Stimulated activated CD8-positive, alpha-beta memory T cell treated with anti-CD3 and anti-CD28 coated beads, Interleukin-12 subunit alpha, Interleukin-12 subunit beta, amount 100 ng/mL, for 1 hour (primary cell): ENCODE data around the gene NOL8.

Source experiments
- DNase-seq: peaks from one replicate; pipeline ENCODE4 v3.0.0-alpha.2; 2020; ENCODE audit warnings: low read depth

The NOL8 gene

DNA sequence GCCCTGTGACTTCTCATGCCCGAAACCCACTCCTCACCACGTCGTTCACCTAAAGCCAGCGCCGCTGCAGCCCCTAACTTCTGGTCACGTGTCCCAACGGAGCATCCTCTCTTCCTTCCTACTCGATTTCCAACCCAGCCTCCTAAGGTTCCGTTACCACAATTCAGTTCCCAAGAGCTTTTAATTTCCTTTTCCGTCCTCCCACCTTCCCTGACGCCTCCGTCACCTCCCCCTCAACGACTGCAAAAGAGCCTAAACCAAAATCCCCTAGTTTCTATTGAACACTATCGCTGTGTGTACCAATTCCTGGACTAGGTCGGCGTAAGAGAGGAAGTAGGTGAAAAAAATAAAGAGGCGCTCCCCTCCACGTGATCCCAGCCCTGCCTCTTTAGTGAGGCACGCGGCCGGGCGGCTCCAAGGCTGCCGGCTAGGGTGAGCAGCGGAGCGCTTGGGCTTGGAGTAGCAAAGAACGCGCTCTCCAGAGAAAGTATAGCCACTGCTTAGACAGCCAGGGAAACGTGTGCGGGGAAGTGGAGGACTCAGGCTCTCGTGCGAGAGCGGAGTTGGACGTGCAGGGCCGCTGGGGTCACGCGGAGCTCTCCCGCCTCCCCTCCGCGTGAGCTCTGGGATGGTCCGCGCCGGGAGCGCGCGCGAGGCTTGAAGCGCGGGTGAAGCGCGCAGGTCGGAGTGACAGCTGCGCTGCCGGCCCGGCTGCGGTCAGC is at the start of gene NOL8, which contains the start of gene CENPP:
Gene NOL8, minus strand, starts transcription at position 82 of the 722 bp plus-strand sequence. CDS start 1,189 bp downstream, outside the sequence.
Gene CENPP, plus strand, starts transcription at position 685 of the 722 bp plus-strand sequence.
- peak; percentile 60 for DNase-seq

DNA sequence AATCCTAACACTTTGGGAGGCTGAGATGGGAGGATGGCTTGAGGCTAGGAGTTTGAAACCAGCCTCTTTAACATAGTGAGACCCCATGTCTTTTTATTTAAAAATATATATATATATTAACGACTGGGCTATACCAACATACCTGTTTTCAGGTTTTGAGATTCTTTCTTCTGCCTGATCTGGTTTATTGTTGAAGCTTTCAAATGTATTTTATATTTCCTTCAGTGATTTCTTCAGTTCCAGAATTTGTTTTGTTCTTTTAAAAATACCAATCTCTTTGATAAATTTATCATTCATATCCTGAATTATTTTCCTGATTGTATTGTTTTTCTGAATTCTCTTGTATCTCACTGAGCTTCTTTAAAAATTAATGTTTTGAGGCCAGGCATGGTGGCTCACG is 48.0 kb upstream of the NOL8 start:
- DNase-seq, result no peak

DNA sequence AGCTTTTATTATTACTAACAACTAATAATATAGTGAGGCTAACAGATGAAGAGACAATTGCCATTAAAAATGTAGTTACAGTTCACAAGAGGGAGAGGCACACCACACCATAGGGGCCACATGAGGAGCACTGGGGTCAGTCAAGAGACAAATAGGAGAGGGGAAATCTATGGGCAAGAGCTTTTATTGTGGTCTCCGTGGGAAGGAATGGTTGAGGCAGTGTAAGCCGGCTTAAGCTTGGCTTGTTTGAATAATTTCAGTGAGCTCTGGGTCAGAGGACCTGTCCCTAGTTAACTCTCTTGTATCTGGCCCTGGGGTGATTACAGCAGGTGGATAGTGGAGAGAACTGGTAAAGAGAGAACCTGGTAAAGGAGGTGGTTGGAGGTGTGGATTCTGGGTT is 43.9 kb upstream of the NOL8 start:
- no peak for DNase-seq

DNA sequence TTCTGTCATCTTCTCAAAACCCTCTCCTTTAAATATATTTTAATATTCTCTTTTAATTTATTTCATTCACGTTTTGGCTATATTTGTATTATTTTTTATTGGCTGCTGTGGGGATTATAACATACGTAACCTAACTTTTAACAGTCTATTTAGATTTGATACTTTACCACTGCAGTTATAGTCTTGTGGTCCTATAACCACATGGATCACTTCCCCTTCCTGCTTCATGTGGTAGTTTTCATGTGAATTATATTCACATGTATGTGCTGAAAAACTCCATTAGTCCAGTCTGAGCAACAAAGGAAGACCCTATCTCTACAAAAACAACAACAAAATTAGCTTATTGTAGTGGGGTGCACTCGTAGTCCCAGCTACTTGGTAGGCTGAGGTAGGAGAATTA is 34.9 kb upstream of the NOL8 start:
- no peak for DNase-seq

DNA sequence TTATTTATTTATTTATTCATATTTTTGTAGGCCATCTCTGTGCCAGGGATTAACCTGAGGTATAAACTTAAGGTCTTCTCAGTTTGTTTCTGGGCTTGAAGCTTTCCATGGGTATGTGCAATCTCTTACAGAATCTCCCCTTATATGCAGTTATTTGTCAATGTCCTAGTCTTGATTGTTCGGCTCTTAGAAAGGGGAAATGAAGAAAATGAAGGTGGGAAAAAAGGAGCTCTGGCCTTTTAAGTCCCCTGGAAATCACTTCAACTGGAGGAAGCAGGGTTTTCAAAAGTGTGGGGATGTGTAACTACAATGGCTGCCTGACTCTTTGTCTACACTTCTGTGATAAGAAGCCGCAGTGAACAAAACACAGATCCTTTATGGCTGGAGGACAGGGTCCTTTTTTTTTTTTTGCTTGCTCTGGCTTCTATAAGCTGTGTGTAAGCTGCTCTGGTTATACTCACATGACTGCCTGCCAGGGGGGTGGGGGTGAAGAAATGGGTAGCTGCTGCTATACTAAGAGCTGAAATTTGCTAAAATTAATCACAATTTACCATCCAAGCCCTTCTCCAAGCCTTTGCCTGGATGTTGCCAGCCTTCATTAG is 34.3 kb upstream of the NOL8 start:
- DNase-seq, result no peak

DNA sequence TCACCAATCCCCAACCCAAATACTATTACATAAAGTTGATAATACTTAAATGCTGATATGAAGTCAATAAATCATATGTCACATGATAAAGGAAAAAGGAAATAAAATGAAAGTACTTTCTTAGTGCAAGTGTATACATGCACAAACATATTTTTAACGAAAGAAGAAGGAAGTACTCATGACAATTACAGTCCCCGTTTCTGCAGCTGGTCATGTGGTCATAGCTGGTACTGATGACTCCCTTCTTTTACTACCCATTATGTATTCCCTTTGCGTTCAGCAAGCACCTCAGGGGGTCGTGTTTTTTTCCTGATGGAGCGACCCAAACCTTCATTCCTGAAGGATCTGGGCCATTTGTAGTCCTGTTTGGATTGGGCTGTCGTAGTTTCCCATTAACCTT is 27.9 kb upstream of the NOL8 start:
- DNase-seq, result no peak

DNA sequence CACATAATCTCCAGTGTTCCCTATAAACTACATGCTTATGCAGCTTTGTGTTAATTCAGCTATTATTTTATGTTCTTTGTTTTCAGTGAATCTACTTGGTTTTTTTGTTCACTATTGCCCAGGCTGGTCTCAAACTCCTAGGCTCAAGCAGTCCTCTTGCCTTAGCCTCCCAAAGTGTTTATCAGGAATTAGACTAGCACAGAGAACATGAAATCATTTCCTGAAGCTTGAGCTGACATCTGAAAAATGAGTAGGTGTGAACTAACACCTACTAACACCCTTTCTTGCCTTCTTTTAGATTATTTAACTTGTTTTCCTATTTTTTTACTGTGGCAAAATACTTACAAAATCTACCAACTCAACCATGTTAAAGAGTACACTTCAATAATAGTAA is 25.6 kb upstream of the NOL8 start:
- DNase-seq, result no peak

DNA sequence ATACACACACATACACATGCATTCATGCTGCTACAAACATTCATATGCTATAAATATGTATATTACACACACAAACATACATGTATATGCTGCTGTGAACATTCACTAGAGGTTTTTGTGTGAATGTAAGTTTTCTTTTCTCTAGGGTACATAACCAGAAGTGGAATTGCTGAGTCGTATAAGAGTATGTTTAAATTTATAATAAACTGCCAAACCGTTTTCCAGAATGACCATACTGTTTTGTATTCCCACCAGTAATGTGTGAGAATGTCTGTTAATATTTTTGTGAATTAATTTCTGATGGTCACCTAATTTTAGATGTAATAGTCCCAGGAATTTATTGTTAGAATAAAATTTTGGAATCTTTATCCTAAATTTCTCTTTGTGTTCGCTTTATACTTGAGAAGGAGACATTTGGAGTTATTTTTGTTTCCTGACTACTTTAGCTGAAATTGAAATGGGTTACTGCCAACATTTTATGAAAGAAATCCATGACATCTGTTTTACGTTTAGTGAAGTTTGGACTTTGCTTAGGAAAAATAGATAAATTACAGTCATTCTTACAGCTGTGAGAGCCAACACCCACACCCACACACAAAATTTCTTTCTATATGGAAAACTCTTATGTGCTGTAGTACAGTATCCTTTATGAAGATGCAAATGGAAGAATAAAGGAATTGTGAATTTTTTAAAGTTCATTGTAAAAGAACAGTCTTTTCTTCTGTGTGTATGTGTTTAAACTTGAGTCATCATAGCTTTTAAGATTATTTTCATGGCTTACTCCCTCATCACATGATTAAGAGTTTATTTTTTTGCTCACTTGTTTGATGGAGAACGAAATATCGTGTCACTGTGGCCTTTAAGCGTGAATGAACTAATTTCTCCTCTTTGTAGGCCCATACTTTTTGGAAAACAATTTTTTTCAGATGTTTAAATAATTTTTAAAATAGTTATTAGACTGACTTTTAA is 24.9 kb upstream of the NOL8 start:
- DNase-seq, result no peak

DNA sequence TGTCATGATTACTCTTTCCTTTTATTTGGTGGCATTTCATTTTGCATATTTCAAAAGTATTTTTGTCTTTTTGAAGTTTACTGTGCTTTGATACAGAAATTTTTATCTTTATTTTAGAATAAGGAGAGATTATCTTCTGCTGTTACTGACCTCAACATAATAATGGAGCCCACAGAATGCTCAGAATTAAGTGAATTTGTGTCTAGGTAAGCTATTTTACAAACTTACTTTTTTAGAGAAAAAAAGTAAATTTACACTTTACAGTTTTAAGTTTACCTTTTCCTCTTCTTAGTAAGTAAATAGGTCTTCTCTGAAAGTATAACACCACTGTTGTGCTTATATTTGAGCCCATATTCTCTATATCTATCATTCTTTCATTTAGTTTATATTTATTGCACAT is 20.4 kb upstream of the NOL8 start:
- DNase-seq, result no peak

DNA sequence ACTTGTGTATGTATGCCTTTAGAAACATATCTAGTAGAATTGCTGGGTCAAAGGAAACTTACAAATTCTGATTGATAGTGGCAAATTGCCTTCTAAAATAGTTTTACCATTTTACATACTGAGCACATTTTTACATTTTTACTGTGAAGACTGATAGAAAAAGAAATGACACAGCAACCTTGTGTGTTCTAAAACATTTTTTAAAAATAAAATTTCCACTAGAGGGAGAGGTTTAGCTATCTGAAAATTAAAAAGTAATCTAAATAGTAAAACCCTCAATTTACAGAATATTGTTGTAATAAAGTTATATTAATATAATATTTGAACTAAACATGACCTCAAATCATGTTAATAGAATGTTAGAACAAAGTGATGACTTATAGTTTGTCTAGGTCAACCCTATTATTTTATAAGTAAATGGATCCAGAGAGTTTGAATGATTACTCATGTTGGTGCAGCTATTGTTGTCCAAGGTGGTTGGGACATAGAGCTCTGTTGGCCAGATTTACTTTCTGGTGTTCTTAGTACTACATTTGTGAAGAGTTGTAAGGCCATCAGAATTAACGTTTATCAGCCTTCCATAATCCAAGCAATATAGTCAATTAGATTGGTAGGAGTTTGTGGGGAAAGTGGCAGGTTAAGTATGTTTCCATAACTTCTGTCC is 17.8 kb upstream of the NOL8 start:
- DNase-seq, result no peak

DNA sequence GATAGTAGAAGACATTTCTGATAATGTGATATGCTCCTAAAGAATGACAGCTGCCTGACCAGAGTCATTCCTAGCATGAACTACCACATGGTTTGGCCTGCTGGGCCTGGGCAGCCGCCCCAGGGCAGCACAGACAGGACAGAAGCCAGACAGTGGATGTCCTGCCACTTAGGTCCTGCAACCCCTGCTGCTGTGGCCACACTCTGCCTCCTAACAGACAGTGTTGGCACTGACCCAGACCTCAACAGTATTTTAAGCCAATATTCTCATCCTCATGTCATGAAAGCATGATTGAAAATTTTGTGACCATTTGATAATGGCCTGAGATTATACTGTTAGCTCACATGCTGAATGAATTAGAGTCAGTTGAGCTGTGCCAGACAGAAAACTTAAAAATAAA is 16.4 kb upstream of the NOL8 start:
- DNase-seq, result no peak

DNA sequence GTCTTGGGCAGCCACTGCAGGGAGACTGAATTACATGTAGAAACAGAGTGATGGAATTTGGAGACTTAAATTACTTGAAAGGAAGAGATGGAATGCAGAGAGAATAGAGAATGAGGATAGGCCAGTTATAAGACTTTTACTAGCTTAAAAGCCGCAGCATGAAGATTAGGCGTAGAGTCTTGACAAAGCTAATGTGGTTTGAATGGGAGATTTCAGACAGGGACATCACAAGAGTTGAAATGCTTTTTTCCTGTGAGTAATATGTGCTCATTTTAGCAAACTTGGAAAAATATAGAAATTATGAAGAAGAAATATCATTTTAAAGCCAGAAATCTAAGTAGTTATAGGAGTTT is 8.1 kb upstream of the NOL8 start:
- no peak for DNase-seq

DNA sequence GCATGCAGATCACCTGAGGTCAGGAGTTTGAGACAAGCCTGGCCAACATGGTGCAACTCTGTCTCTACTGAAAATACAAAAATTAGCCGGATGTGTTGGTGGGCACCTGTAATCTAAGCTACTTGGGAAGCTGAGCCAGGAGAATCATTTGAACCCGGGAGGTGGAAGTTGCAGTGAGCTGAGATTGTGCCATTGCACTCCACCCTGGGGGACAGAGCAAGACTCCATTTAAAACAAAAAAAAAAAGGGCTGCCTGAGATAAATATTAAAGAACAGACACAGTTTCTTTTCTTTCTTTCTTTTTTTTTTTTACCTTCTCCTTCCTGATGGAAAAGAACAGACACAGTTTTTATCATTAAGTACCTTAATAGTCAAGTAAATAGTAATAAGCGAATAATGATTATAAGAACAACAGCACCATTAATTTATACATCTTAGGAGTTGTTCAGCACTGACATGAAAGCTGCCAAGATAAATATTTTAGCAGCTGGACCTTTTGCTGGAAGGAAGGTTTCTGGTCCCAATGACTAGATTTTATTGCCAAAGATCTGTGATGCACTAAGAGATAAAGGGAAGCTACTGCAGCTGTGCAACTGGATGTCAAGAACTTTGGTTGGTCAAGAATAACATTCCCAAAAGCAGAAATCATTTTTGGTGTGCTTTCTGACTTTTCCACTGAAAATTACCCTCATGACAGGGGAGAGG is 7.6 kb upstream of the NOL8 start:
- no peak for DNase-seq

DNA sequence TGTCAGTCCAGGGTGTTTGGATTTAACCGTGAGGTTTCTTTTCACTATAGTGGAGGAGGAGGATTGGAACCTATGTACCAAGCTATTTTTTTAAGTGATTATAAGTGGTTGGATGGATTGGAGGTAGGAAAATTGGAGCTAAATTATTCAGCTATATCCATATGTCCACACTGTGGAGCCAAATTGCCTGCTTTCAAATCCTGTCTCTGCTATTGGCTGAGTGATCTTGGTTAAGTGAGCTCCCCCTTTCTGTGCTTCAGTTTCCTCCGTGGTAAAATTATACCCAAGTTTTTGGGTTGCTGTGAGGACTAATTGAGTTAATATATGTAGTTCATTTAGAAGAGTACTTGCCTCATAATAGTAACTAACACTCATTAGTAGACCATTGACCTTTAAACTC is 3.1 kb upstream of the NOL8 start:
- DNase-seq, result no peak

DNA sequence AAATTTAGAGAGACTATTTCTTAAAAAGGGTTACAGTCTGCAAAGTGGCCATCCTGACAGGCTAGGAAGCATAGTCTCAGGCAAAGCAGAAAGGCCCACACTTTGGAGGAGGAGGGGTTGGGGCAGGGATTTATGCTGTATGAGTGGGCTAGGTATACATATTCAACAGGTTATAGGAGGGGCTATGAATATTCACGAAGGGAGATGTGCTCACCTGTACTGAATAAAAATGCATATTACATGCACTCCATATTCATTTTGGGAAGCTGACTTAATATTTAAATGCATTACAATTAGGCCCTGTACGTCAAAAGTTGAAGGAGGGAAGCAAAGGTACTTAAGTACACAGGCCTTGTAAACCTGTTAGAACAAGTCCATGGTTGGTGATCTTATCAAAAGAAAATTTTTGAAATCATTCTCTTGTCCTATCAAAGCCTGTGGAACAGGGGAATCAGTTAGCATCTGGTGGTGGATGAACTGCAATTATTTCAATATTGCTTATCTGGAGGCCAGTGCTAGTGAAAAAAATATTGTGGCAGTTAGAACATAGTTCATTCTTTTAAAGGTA is 2.2 kb upstream of the NOL8 start:
- no peak for DNase-seq

DNA sequence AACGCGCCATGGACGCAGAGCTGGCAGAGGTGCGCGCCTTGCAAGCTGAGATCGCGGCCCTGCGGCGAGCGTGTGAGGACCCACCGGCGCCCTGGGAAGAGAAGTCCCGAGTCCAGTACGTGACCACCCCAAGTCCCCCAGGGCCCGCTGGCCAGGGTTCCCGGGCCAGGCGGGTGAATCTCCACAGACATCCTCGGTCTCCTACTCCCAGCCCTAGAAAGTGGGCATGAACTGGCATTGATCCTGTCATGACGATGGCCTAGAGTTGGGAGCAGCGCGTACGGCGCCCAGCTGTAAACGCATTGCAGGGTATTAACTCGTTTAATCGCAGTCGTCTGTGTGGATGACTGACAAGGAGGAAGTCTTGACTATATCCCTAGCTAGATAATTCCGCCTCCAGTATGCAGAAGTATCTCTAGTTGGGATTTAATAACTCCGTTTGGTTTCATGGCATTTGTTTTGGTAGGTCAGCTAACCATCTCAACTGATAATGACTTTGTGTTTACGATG is 896 bp upstream of the NOL8 start:
- DNase-seq, result no peak

DNA sequence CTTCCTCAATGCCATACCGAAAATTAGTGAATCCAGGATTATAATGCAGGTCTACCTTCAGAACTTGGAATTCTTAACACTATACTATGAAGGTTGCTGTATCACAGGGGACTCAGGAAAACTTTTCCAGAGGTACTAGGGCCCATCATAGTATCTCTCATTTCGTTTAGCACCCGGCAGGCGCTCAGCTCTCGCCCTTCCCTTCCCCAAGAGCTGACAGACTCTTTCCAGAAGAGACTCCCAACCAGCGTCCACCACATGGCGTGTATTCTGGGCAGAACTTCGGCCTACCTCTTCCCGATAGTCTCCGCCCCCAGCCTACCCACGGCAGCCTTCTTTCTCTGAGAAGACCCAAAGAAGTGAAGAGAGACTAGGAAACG is 271 bp downstream of the NOL8 start:
- DNase-seq, result no peak

DNA sequence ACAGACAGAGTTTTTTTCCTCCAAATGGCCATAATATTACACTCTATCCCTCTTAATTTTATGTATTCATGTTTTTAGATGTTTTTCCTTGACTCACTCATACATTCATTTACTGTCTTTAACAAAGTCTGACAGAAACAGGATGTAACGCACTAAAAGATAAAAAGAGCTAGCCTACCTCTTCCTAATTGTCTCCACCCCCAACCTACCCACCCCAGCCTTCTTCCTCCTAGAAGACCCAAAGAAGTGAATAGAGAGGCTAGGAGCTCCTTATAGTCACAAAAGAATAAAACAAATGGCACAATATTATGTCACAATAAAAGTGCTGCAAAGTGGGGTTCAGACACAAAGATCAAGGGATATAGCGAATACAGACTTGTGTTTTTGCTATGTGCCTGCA is 719 bp downstream of the NOL8 start:
- no peak for DNase-seq

DNA sequence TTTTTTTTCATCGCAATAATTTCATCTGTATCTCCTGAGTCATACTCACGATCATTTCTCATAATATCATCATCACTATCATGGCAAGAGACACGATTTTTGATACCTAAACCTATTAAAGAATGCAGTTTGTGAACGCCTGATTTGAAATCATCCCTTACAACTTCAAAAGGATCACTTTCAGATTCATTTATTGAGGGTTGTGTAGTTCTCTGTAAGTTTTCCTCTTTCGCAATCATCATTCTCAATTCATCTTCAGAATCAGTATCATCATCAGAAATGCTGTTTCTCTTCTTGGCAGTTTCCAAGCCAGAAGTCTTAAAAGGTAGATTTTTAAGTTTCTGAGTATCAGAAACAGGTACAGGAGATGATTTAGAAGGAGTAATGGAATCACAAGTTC is 9.7 kb downstream of the NOL8 start:
- no peak for DNase-seq

DNA sequence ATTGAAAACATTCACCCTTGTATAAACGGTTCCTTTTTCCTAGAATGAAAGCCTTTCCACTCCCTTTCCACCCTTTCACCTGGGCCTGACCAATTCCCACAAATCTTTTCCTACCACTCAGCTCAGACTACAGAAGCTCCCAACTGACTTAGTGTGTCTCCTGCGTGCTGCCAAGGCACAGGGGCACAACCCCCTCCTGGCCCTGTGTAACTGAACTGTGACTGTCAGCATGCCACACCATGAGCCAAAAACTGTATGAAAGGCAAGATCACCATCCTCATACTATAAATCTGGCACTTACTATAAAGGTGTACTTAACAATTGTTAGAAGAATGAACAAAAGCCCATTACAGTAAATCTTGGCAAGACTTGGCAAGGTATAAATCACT is 11.5 kb downstream of the NOL8 start:
- DNase-seq, result no peak

DNA sequence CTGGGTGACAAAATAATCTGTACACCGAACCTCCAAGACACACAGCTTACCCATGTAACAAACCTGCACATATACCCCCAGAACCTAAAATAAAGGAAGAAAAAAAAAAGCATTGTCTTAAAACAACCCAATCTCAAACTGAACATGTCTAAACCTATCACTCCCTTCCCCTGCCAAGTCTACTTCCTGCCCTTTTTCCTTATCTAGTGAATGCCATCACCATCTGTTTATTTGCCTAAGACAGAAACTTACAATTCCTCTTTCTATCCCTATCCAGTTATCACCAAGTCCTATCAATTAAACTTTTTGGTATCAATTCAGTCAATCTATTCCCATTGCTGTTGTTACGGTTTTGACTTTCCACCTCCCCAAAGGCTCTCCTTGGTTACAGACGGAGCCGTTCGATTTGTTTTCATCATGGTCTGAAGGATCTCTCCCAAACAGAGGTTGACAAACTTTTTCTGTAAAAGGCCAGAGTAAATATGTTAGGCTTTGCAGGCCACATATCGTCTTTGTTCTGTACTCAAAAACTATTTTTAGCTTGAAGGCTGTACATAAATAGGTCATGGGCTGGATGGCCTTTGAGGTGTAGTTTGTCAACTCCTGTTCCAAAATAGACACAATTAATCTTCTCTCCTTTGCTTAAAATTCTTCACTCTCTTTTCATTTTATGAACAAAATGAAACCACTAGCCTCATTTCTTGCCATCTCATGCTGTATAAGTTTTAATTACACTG is 12.1 kb downstream of the NOL8 start:
- DNase-seq, result no peak
